ENCODE measurements around the gene EPHB6.

DNA sequence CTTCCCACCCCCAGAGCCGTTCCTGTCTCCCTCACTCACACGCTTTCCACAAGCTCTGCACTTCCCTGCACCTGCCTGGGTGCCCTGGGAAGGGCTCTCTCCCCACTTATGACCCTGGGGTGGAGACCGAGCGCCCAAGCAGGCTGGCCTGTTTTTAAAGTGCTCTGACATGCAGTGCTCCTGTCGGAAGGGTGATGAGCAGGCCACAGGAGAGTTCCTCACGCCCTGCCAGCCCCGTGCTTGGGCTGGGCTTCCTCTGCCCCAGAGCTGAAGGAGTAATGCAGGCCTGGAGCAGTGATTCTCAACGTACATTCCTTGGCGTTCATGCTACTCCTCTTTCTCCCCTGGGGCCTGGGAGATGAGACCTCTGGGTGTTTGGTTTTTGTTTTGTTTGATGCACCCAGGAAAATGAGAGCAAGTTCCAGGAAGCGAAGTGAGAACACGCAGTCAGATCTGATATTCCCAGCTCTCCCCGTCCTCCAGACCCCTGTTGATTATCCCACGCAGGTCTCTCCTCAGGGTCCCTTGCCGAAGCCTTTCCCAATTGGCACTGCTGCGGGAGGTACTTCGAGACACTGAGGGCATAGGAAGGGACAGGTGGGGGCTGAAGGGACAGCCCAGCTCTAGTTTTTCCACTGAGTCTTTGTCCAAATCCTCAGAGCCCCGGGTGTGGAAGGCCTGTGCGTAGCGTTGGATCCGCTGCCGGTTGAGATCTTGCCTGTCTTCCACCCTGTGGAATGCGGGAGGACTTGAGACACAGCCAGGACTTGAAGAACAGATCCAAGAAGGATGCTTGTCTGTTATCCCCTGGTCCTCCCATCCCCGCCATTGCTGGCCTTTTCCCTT, 16.6 kb downstream of the EPHB6 start:
- TF ChIP-seq EZH2 (IDR thresholded peaks at IDR 0.05; ENCODE audit: low read depth) = no peak
- TF ChIP-seq, protein P1, sequence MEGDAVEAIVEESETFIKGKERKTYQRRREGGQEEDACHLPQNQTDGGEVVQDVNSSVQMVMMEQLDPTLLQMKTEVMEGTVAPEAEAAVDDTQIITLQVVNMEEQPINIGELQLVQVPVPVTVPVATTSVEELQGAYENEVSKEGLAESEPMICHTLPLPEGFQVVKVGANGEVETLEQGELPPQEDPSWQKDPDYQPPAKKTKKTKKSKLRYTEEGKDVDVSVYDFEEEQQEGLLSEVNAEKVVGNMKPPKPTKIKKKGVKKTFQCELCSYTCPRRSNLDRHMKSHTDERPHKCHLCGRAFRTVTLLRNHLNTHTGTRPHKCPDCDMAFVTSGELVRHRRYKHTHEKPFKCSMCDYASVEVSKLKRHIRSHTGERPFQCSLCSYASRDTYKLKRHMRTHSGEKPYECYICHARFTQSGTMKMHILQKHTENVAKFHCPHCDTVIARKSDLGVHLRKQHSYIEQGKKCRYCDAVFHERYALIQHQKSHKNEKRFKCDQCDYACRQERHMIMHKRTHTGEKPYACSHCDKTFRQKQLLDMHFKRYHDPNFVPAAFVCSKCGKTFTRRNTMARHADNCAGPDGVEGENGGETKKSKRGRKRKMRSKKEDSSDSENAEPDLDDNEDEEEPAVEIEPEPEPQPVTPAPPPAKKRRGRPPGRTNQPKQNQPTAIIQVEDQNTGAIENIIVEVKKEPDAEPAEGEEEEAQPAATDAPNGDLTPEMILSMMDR (conservative IDR thresholded peaks at IDR 0.05) = no peak

Measured in PC-9 (cell line).